HepG2 (cell line): Measurements from ENCODE around the gene CLDND2. TPM values are rescaled to one million over a fixed set of nuclear protein-coding genes. Genes with fewer than 3 reads are reported as not detected.

Experiments used
- HOXA5 ChIP-seq: sonication (generic); formaldehyde crosslinking; IDR thresholded peaks from 2 replicates; pipeline ENCODE4 v1.4.0; 2020; ENCODE audit warnings: missing genetic modification reagents
- MAF1 ChIP-seq: sonication (generic); formaldehyde crosslinking; IDR thresholded peaks from 2 replicates; pipeline ENCODE4 v1.5.0; 2020; ENCODE audit warnings: missing genetic modification reagents, borderline replicate concordance
- SATB2 ChIP-seq: sonication (generic); formaldehyde crosslinking; IDR thresholded peaks from 2 replicates; pipeline ENCODE4 v1.5.0; 2020; ENCODE audit warnings: missing genetic modification reagents
- TGIF2 ChIP-seq: IDR thresholded peaks from 2 replicates; pipeline ENCODE4 v1.6.1; 2016; ENCODE audit warnings: control low read depth, missing compliant biosample characterization
- ZBTB20 ChIP-seq: sonication (generic); formaldehyde crosslinking; IDR thresholded peaks from 2 replicates; pipeline ENCODE4 v1.8.1; 2023; ENCODE audit warnings: missing genetic modification reagents, low read depth, mild to moderate bottlenecking, borderline replicate concordance
- ZFP36L1 ChIP-seq: sonication (generic); formaldehyde crosslinking; IDR thresholded peaks from 2 replicates; pipeline ENCODE4 v1.8.0; 2022; ENCODE audit warnings: mild to moderate bottlenecking, missing genetic modification reagents, moderate library complexity
- ZNF616 ChIP-seq: sonication (generic); formaldehyde crosslinking; IDR thresholded peaks from 2 replicates; pipeline ENCODE4 v1.5.0; 2020; ENCODE audit warnings: low read depth, mild to moderate bottlenecking, missing genetic modification reagents
- ZNF670 ChIP-seq: sonication (generic); formaldehyde crosslinking; IDR thresholded peaks from 2 replicates; pipeline ENCODE4 v1.8.0; 2022; ENCODE audit warnings: mild to moderate bottlenecking, missing genetic modification reagents, borderline replicate concordance
- polyA plus RNA-seq, 8 experiments: library from polyadenylated mRNA; depleted of rRNA in 3 of 8; stranded (reverse) in 7 of 8; unstranded in 1 of 8; fragments of >200 nt; fragmentation: Illumina TruSeq in 4 of 8; extraction: Trizol in 4 of 8; gene quantifications; 2 replicates each; pipeline versions ENCODE4 v1.2.1 to v1.2.3, GENCODE V29; 2011 to 2016; ENCODE audit warnings: low read depth in 4 of 8, missing spikeins in 1 of 8, mixed read lengths in 1 of 8; ENCODE audit not compliant: insufficient read depth in 1 of 8
- total RNA-seq, 5 experiments: library from RNA; depleted of rRNA; stranded (reverse); fragments of >200 nt; fragmentation: Illumina TruSeq; extraction: Trizol; gene quantifications; 2 replicates each; pipeline ENCODE4 v1.2.3, GENCODE V29; 2016; ENCODE audit warnings: low read depth in 1 of 5
- TF ChIP-seq, protein P1 (sequence below): sonication (generic); formaldehyde crosslinking; IDR thresholded peaks from 2 replicates; pipeline ENCODE4 v1.8.1; 2023; ENCODE audit warnings: mild to moderate bottlenecking, missing genetic modification reagents, borderline replicate concordance
- TF ChIP-seq, protein P2 (sequence below): sonication (generic); formaldehyde crosslinking; IDR thresholded peaks from 2 replicates; pipeline ENCODE4 v1.5.0; 2020; ENCODE audit warnings: missing genetic modification reagents
- TF ChIP-seq, protein P3 (sequence below): sonication (generic); formaldehyde crosslinking; IDR thresholded peaks from 2 replicates; pipeline ENCODE4 v1.8.0; 2022; ENCODE audit warnings: missing genetic modification reagents, mild to moderate bottlenecking, inconsistent platforms, borderline replicate concordance
- TF ChIP-seq, protein P4 (sequence below): IDR thresholded peaks from 2 replicates; pipeline ENCODE4 v1.6.1; 2016; ENCODE audit warnings: missing compliant biosample characterization, missing genetic modification reagents, borderline replicate concordance
- TF ChIP-seq, protein P5 (sequence below): sonication (generic); formaldehyde crosslinking; IDR thresholded peaks from 2 replicates; pipeline ENCODE4 v1.4.0; 2020; ENCODE audit warnings: low read depth, missing genetic modification reagents
- TF ChIP-seq, protein P6 (sequence below): sonication (generic); formaldehyde crosslinking; IDR thresholded peaks from 2 replicates; pipeline ENCODE4 v1.5.0; 2020; ENCODE audit warnings: missing genetic modification reagents
- TF ChIP-seq, protein P7 (sequence below): sonication (generic); formaldehyde crosslinking; conservative IDR thresholded peaks from 2 replicates; pipeline ENCODE4 v1.8.1; 2023; ENCODE audit warnings: missing genetic modification reagents

The CLDND2 gene
- total and polyA plus RNA-seq, 2 of the 13 experiments (the other 11 are each of a cell fraction or from before 2014, with no cell fraction given): 0.84 to 1.8 TPM

DNA sequence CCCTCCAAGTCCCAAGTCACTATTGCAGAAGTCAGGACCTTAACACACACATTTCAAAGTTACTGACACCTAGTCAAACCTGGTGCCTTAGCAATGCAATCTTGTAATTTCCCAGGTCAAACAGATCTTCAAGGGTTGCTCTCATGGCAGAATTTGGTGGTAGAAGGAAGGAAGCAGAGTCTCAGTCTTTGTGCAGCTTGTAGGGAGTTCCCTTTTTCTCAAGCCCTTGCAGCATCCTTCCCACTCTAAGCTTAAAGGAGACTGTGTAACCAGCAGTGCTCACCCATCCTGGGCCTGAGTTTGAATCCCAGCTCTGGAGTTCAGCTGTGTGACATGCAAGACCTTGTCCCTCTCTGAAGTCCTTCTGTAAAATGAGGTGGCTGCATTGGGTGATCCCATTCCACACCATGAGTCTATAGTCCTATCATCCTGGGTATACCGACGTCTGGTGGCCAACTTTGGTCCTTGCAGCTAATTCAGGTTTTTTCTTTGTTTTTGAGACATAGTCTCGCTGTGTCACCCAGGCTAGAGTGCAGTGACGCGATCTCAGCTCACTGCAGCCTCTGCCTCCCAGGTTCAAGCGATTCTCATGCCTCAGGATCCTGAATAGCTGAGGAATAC is 38.8 kb upstream of the CLDND2 start (continued):
- TF ChIP-seq SATB2 (CRISPR knock-in tag): no peak
- TF ChIP-seq, protein P1, sequence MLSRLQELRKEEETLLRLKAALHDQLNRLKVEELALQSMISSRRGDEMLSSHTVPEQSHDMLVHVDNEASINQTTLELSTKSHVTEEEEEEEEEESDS: no peak
- TF ChIP-seq, protein P2, sequence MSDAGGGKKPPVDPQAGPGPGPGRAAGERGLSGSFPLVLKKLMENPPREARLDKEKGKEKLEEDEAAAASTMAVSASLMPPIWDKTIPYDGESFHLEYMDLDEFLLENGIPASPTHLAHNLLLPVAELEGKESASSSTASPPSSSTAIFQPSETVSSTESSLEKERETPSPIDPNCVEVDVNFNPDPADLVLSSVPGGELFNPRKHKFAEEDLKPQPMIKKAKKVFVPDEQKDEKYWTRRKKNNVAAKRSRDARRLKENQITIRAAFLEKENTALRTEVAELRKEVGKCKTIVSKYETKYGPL (CRISPR knock-in tag): 0 out of 2 replicates have a peak, but pooled peaks have one; percentile 34
- TF ChIP-seq ZNF616 (CRISPR knock-in tag): no peak
- TF ChIP-seq, protein P3, sequence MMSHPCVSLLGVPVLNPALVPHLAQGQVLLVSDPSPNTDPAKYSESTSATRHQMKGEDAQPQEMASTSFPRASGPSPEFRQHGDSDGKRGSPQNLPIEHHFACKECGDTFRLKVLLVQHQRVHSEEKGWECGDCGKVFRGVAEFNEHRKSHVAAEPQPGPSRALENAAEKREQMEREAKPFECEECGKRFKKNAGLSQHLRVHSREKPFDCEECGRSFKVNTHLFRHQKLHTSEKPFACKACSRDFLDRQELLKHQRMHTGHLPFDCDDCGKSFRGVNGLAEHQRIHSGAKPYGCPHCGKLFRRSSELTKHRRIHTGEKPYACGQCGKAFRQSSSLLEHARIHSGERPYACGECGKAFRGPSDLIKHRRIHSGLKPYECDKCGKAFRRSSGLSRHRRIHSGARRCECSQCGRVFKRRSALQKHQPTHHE (CRISPR knock-in tag): no peak
- no peak for TF ChIP-seq ZFP36L1 (CRISPR knock-in tag)
- TF ChIP-seq, protein P4, sequence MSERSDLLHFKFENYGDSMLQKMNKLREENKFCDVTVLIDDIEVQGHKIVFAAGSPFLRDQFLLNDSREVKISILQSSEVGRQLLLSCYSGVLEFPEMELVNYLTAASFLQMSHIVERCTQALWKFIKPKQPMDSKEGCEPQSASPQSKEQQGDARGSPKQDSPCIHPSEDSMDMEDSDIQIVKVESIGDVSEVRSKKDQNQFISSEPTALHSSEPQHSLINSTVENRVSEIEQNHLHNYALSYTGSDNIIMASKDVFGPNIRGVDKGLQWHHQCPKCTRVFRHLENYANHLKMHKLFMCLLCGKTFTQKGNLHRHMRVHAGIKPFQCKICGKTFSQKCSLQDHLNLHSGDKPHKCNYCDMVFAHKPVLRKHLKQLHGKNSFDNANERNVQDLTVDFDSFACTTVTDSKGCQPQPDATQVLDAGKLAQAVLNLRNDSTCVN (CRISPR knock-in tag): no peak
- TF ChIP-seq MAF1 (CRISPR knock-in tag): no peak
- TF ChIP-seq, protein P5, sequence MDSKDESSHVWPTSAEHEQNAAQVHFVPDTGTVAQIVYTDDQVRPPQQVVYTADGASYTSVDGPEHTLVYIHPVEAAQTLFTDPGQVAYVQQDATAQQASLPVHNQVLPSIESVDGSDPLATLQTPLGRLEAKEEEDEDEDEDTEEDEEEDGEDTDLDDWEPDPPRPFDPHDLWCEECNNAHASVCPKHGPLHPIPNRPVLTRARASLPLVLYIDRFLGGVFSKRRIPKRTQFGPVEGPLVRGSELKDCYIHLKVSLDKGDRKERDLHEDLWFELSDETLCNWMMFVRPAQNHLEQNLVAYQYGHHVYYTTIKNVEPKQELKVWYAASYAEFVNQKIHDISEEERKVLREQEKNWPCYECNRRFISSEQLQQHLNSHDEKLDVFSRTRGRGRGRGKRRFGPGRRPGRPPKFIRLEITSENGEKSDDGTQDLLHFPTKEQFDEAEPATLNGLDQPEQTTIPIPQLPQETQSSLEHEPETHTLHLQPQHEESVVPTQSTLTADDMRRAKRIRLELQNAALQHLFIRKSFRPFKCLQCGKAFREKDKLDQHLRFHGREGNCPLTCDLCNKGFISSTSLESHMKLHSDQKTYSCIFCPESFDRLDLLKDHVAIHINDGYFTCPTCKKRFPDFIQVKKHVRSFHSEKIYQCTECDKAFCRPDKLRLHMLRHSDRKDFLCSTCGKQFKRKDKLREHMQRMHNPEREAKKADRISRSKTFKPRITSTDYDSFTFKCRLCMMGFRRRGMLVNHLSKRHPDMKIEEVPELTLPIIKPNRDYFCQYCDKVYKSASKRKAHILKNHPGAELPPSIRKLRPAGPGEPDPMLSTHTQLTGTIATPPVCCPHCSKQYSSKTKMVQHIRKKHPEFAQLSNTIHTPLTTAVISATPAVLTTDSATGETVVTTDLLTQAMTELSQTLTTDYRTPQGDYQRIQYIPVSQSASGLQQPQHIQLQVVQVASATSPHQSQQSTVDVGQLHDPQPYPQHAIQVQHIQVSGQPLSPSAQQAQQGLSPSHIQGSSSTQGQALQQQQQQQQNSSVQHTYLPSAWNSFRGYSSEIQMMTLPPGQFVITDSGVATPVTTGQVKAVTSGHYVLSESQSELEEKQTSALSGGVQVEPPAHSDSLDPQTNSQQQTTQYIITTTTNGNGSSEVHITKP (CRISPR knock-in tag): peak; percentile 70; the same call in 1 of the 2 replicates
- TF ChIP-seq HOXA5 (CRISPR knock-in tag): no peak
- no peak for TF ChIP-seq TGIF2 (CRISPR knock-in tag)
- TF ChIP-seq, protein P6, sequence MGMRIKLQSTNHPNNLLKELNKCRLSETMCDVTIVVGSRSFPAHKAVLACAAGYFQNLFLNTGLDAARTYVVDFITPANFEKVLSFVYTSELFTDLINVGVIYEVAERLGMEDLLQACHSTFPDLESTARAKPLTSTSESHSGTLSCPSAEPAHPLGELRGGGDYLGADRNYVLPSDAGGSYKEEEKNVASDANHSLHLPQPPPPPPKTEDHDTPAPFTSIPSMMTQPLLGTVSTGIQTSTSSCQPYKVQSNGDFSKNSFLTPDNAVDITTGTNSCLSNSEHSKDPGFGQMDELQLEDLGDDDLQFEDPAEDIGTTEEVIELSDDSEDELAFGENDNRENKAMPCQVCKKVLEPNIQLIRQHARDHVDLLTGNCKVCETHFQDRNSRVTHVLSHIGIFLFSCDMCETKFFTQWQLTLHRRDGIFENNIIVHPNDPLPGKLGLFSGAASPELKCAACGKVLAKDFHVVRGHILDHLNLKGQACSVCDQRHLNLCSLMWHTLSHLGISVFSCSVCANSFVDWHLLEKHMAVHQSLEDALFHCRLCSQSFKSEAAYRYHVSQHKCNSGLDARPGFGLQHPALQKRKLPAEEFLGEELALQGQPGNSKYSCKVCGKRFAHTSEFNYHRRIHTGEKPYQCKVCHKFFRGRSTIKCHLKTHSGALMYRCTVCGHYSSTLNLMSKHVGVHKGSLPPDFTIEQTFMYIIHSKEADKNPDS (CRISPR knock-in tag): no peak
- TF ChIP-seq ZNF670 (CRISPR knock-in tag): no peak
- TF ChIP-seq, protein P7, sequence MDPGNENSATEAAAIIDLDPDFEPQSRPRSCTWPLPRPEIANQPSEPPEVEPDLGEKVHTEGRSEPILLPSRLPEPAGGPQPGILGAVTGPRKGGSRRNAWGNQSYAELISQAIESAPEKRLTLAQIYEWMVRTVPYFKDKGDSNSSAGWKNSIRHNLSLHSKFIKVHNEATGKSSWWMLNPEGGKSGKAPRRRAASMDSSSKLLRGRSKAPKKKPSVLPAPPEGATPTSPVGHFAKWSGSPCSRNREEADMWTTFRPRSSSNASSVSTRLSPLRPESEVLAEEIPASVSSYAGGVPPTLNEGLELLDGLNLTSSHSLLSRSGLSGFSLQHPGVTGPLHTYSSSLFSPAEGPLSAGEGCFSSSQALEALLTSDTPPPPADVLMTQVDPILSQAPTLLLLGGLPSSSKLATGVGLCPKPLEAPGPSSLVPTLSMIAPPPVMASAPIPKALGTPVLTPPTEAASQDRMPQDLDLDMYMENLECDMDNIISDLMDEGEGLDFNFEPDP (CRISPR knock-in tag): no peak
- TF ChIP-seq ZBTB20: no peak
